AG10803 (cell line): Measurements from ENCODE around the gene MLF2.

Experiments used
- DNase-seq: peaks from one replicate; pipeline ENCODE4 v3.0.0; 2010; ENCODE audit warnings: low read depth
- H3K4me3 ChIP-seq: 2 replicates; pipeline ENCODE4 v1.5.1; 2011; ENCODE audit warnings: mild to moderate bottlenecking, low read length, control low read depth
- CTCF ChIP-seq: conservative IDR thresholded peaks from 2 replicates; pipeline ENCODE4 v1.5.1; 2011; ENCODE audit warnings: mild to moderate bottlenecking, low read length, control low read depth, inconsistent platforms

MLF2 gene

DNA sequence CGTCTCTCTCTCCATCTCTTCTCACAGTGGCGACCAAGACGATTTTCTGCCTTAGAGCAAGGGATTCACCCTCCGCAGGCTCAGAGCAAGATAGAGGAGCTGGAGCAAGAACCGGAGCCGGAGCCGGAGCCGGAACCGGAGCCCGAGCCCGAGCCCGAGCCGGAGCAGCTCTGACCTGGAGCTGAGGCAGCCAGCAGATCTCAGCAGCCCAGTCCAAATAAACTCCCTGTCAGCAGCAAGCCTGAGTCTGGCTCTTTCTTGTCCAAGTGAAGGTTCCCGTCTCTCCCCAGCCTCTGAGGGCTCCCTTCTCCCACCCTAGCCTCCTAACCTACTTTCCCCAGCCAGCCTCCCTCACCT is 25.3 kb upstream of the MLF2 start:
- peak; percentile 55 for DNase-seq
- H3K4me3 ChIP-seq: peak overlapping the region; percentile 55
- no peak for TF ChIP-seq CTCF

DNA sequence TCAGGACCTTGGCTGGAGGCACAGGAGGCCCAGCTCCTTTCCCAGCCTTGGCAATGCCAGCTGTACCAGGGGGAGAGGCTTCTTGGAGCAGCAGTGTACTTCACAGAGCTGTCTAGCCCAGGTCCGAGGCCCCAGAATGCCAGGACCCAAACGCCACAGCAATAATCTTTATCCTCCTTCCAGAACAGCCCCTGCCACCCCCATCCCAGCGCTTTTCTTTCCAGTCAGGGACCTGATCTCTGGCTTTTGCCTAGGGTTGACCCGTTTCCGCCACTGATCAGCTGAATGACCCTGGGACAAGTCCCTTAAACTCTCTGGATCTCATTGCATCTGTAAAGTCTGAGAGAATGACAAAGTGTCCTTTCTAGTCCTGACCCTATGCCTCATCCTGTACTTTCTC is 24.4 kb upstream of the MLF2 start:
- no peak for DNase-seq
- no peak for TF ChIP-seq CTCF
- H3K4me3 ChIP-seq: no peak overlapping the region

GRCh38 chr12:6775185-6776174 is 22.5 kb upstream of the MLF2 start:
- no peak for DNase-seq
- no peak for TF ChIP-seq CTCF
- H3K4me3 ChIP-seq: no peak overlapping the region

GRCh38 chr12:6774499-6775062 is 21.6 kb upstream of the MLF2 start:
- no peak for DNase-seq
- no peak overlapping the region for H3K4me3 ChIP-seq
- TF ChIP-seq CTCF: no peak

DNA sequence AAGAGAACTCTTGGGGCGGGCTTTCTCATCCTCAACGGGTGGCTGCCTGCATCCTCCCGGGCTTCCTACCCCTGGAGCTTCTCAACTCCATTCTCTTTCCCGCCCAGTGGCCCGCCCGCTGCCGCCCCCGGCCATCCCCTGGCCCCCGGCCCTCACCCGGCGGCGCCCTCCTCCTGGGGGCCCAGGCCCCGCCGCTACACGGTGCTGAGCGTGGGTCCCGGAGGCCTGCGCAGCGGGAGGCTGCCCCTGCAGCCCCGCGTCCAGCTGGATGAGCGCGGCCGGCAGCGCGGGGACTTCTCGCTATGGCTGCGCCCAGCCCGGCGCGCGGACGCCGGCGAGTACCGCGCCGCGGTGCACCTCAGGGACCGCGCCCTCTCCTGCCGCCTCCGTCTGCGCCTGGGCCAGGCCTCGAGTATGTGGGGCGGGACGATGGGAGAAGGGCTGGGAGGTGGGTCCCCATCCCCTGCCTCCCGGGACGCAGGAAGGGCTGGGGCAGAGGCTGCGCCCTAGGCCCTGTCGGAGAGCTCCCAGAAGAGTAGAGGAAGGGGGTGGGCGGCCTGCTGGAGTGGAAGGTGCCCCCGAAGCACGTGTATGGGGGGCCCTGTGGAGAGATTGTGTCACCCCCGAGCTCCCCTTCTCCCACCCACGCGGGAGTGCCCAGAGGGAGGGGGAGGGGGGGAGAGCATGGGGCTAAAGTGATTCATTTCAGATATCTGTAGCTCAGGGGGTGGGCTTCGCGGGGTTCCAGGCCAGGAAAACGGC is 20.8 kb upstream of the MLF2 start:
- TF ChIP-seq CTCF: no peak
- DNase-seq: no peak
- no peak overlapping the region for H3K4me3 ChIP-seq

- H3K4me3 ChIP-seq: no peak overlapping the region
- no peak for DNase-seq
- TF ChIP-seq CTCF: no peak
These were observed 20.0 kb upstream of the MLF2 start for GRCh38 chr12:6772726-6773589.
